Measurements from ENCODE around the gene TNFSF13B. TPM values are rescaled to one million over a fixed set of nuclear protein-coding genes. Genes with fewer than 3 reads are reported as not detected.

Gene TNFSF13B
- total RNA-seq, 2 experiments from 2014 or later: 0.41 TPM; not detected in 1

DNA sequence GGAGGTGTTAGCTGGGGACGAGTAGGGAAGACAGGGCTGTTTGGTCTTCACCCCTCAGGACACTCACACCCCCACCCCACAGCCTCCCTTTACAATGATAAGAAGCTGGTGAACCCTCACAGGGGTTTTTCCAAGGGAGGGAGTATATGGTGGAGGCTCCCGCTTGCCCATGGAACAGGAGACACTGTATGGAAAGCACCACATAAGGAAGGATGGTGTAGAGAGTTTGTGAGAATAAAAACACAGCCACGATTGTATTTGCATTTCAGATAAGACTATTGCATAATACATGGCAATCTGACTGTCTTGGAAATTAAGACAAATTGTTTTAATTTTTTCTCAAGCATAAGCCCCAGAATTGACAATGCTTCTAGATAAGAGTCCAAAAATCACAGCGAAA, 46.9 kb downstream of the TNFSF13B start:
- no peak for TF ChIP-seq EZH2phosphoT487 (IDR thresholded peaks at IDR 0.05; ENCODE audit: borderline replicate concordance, low read depth, low read length)
- TF ChIP-seq, protein P1, sequence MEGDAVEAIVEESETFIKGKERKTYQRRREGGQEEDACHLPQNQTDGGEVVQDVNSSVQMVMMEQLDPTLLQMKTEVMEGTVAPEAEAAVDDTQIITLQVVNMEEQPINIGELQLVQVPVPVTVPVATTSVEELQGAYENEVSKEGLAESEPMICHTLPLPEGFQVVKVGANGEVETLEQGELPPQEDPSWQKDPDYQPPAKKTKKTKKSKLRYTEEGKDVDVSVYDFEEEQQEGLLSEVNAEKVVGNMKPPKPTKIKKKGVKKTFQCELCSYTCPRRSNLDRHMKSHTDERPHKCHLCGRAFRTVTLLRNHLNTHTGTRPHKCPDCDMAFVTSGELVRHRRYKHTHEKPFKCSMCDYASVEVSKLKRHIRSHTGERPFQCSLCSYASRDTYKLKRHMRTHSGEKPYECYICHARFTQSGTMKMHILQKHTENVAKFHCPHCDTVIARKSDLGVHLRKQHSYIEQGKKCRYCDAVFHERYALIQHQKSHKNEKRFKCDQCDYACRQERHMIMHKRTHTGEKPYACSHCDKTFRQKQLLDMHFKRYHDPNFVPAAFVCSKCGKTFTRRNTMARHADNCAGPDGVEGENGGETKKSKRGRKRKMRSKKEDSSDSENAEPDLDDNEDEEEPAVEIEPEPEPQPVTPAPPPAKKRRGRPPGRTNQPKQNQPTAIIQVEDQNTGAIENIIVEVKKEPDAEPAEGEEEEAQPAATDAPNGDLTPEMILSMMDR (conservative IDR thresholded peaks at IDR 0.05; ENCODE audit: low read length): no peak
- Histone ChIP-seq H3K4me3 (ENCODE audit: low read depth, low read length, poor library complexity, severe bottlenecking) (no peak overlapping the region), H3K4me2 (ENCODE audit: low read length) (no peak overlapping the region), H3K79me2 (ENCODE audit: insufficient read depth, low read depth, low read length) (no peaks in the 10 kb centered on the region), H3K9me3 (ENCODE audit: low read length) (no peaks in the 10 kb centered on the region), H3K9me2 (ENCODE audit: insufficient read depth, low read length) (no peaks in the 10 kb centered on the region), H3K27ac (ENCODE audit: low read depth, low read length, poor library complexity, severe bottlenecking) (no peak overlapping the region), H2AFZ (ENCODE audit: low read length) (no peak overlapping the region), H3K4me1 (ENCODE audit: insufficient read depth, low read length, poor library complexity, severe bottlenecking) (no peaks in the 10 kb centered on the region), H4K20me1 (ENCODE audit: insufficient read depth, low read length) (no peaks in the 10 kb centered on the region), H3K36me3 (ENCODE audit: insufficient read depth, low read length) (no peaks in the 10 kb centered on the region)
- ChIA-PET POLR2A (no interaction called here), CTCF (ENCODE audit: unreplicated experiment) (no interaction called here)
- DNase-seq (ENCODE audit: low spot score): no peak
- intact Hi-C loops (cut with micrococcal nuclease; ENCODE audit: unreplicated experiment): no loop called here
- no TSS peak for BruUV-seq (replicated peaks)

DNA sequence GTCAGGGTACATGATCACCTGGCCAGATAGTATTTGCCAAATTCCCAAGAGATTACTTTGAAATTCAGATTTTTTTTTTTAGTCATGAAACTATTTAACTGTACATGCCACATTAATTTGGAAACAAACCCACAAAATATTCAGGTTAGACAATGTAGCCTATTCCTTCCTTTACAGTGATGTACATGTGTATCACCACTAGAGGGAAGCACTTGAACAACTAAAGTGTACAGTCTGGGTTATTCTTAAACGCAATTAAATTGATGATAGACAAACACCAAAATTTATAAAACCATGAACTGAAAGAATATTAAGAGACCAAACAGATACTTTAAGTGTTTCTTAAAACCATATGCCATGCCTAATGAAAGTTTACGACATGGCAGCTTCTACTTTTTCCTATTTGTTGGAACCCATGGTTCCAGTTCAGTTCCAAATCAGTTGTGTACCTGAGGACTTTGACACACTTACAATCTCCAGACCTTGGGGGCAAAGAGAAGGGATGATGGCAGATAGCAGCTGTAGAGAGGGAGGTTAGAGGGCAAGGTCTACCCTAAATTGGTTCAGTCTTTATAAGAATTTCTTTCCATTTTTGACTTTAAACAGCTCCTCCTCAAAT, 52.8 kb downstream of the TNFSF13B start:
- no TSS peak for BruUV-seq (replicated peaks)
- TF ChIP-seq, protein P1 (conservative IDR thresholded peaks at IDR 0.05; ENCODE audit: low read length): peak; percentile 80
- no peak for TF ChIP-seq EZH2phosphoT487 (IDR thresholded peaks at IDR 0.05; ENCODE audit: borderline replicate concordance, low read depth, low read length)

DNA sequence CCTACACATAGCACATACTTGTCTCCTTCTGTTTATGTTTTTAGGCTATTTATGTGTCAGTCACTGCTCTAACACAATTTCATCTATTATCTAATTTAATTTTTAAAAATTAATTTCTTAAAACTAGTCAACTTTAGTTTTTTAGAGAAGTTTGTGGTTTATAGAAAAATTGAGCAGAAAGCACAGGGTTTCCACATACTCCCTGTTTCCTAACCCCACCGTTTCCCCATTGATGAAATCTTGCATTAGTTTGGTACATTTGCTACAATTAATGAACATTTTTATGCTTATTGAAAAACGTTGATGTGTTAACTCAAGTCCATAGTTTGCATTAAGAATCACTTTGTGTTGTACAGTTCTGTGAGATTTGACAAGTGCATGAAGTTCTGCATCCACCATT, 53.5 kb downstream of the TNFSF13B start:
- CTCF ChIA-PET (ENCODE audit: unreplicated experiment): no interaction called here
- intact Hi-C loops (cut with micrococcal nuclease; ENCODE audit: unreplicated experiment): loop anchor here (5.0 kb wide), 1 partner anchor 574 kb away; no protein-coding TSS in a partner anchor

More for the DNA sequence above, 52.8 kb downstream of the TNFSF13B start:
- intact Hi-C loops (cut with micrococcal nuclease; ENCODE audit: unreplicated experiment): loop anchor here (5.0 kb wide), 1 partner anchor 575 kb away; no protein-coding TSS in a partner anchor
- H3K4me2 ChIP-seq (ENCODE audit: low read length): no peak overlapping the region
- POLR2A ChIA-PET: no interaction called here
- CTCF ChIA-PET (ENCODE audit: unreplicated experiment): no interaction called here
- no peak overlapping the region for H2AFZ ChIP-seq (ENCODE audit: low read length)
- no peak overlapping the region for H3K4me3 ChIP-seq (ENCODE audit: low read depth, low read length, poor library complexity, severe bottlenecking)
- no peaks in the 10 kb centered on the region for H3K9me3 ChIP-seq (ENCODE audit: low read length)
- peak; percentile 51 for DNase-seq (ENCODE audit: low spot score)
- no peaks in the 10 kb centered on the region for H4K20me1 ChIP-seq (ENCODE audit: insufficient read depth, low read length)
- H3K36me3 ChIP-seq (ENCODE audit: insufficient read depth, low read length): no peaks in the 10 kb centered on the region
- peaks cover 20% of the 10 kb centered on the region for H3K4me1 ChIP-seq (ENCODE audit: insufficient read depth, low read length, poor library complexity, severe bottlenecking)
- no peak overlapping the region for H3K27ac ChIP-seq (ENCODE audit: low read depth, low read length, poor library complexity, severe bottlenecking)
- no peaks in the 10 kb centered on the region for H3K79me2 ChIP-seq (ENCODE audit: insufficient read depth, low read depth, low read length)
- H3K9me2 ChIP-seq (ENCODE audit: insufficient read depth, low read length): no peaks in the 10 kb centered on the region

More for the DNA sequence above, 53.5 kb downstream of the TNFSF13B start:
- Histone ChIP-seq H3K4me2 (ENCODE audit: low read length) (no peak overlapping the region), H2AFZ (ENCODE audit: low read length) (no peak overlapping the region), H3K4me1 (ENCODE audit: insufficient read depth, low read length, poor library complexity, severe bottlenecking) (peaks cover 23% of the 10 kb centered on the region), H3K27ac (ENCODE audit: low read depth, low read length, poor library complexity, severe bottlenecking) (no peak overlapping the region), H3K9me2 (ENCODE audit: insufficient read depth, low read length) (no peaks in the 10 kb centered on the region), H3K9me3 (ENCODE audit: low read length) (no peaks in the 10 kb centered on the region), H3K79me2 (ENCODE audit: insufficient read depth, low read depth, low read length) (no peaks in the 10 kb centered on the region), H3K4me3 (ENCODE audit: low read depth, low read length, poor library complexity, severe bottlenecking) (no peak overlapping the region), H3K36me3 (ENCODE audit: insufficient read depth, low read length) (no peaks in the 10 kb centered on the region), H4K20me1 (ENCODE audit: insufficient read depth, low read length) (no peaks in the 10 kb centered on the region)
- no peak for TF ChIP-seq EZH2phosphoT487 (IDR thresholded peaks at IDR 0.05; ENCODE audit: borderline replicate concordance, low read depth, low read length)
- TF ChIP-seq, protein P1 (conservative IDR thresholded peaks at IDR 0.05; ENCODE audit: low read length): no peak
- POLR2A ChIA-PET: no interaction called here
- no peak for DNase-seq (ENCODE audit: low spot score)
- BruUV-seq (replicated peaks): no TSS peak

All from OCI-LY7 (cell line).